Naive thymus-derived CD4-positive, alpha-beta T cell (primary cell): ENCODE results near the gene ZNF652. TPM values are rescaled to one million over a fixed set of nuclear protein-coding genes. Genes with fewer than 3 reads are reported as not detected.

Experiments used
- ATAC-seq: fragments of 150-1000 bp; cut with Tn5 transposase; 2 replicates; pipeline ENCODE4 v1.10.0; 2021; ENCODE audit warnings: mild to moderate bottlenecking, moderate library complexity
- CTCF ChIA-PET: fragments of 350-600 bp; sonication (Branson Sonifier 250); formaldehyde crosslinking; loops from one replicate; lab custom pipeline; 2021; ENCODE audit warnings: antibody characterized with exemption; lab: Charles Lee
- POLR2A ChIA-PET: fragments of 350-600 bp; sonication (Branson Sonifier 250); formaldehyde crosslinking; loops from one replicate; lab custom pipeline; 2021; ENCODE audit warnings: antibody characterized with exemption, inconsistent platforms; lab: Charles Lee
- DNase-seq, 9 donors: peaks; one replicate each; pipeline versions ENCODE4 v3.0.0 to v3.0.0-alpha.2; 2020 to 2022; ENCODE audit warnings: mixed read lengths in 1 of 9
- H3K27ac ChIP-seq: one replicate; pipeline ENCODE4 v1.7.0; 2013; ENCODE audit warnings: mild to moderate bottlenecking, low read depth, low read length, moderate library complexity
- H3K27me3 ChIP-seq, 2 donors: one replicate each; pipeline ENCODE4 v1.7.0; 2013; ENCODE audit warnings: low read length in 2 of 2, mild to moderate bottlenecking in 2 of 2, moderate library complexity in 2 of 2; ENCODE audit not compliant: control insufficient read depth in 2 of 2, insufficient read depth in 2 of 2
- H3K36me3 ChIP-seq, 3 experiments: 1 replicate in 2 of 3; 2 replicates in 1 of 3; pipeline ENCODE4 v1.7.0; 2013; ENCODE audit warnings: low read length in 3 of 3, mild to moderate bottlenecking in 3 of 3, moderate library complexity in 1 of 3; ENCODE audit not compliant: insufficient read depth in 3 of 3, control insufficient read depth in 2 of 3
- H3K4me1 ChIP-seq, 2 donors: one replicate each; pipeline ENCODE4 v1.7.0; 2013; ENCODE audit warnings: low read length in 2 of 2, mild to moderate bottlenecking in 2 of 2, moderate library complexity in 1 of 2; ENCODE audit not compliant: control insufficient read depth in 2 of 2, insufficient read depth in 2 of 2
- H3K4me3 ChIP-seq: 2 replicates; pipeline ENCODE4 v1.7.0; 2013; ENCODE audit warnings: mild to moderate bottlenecking, low read length
- H3K9me3 ChIP-seq, 3 experiments: 1 replicate in 2 of 3; 2 replicates in 1 of 3; pipeline ENCODE4 v1.7.0; 2013; ENCODE audit warnings: low read length in 3 of 3; ENCODE audit not compliant: control insufficient read depth in 2 of 3
- H3K27ac Mint-ChIP-seq, 9 donors: one replicate each; pipeline ENCODE4 v1.8.0; 2020 to 2022; ENCODE audit warnings: mixed read lengths in 9 of 9, mild to moderate bottlenecking in 8 of 9, moderate library complexity in 5 of 9, inconsistent platforms in 2 of 9
- H3K27me3 Mint-ChIP-seq, 5 donors: one replicate each; pipeline ENCODE4 v1.8.0; 2021 to 2022; ENCODE audit warnings: mixed read lengths in 5 of 5, mild to moderate bottlenecking in 1 of 5
- H3K36me3 Mint-ChIP-seq, 5 donors: one replicate each; pipeline ENCODE4 v1.8.0; 2020 to 2022; ENCODE audit warnings: mixed read lengths in 5 of 5, mild to moderate bottlenecking in 3 of 5, inconsistent platforms in 1 of 5
- H3K4me1 Mint-ChIP-seq, 7 donors: one replicate each; pipeline ENCODE4 v1.8.0; 2020 to 2022; ENCODE audit warnings: mixed read lengths in 7 of 7, mild to moderate bottlenecking in 3 of 7, inconsistent platforms in 1 of 7
- H3K4me3 Mint-ChIP-seq, 10 donors: one replicate each; pipeline ENCODE4 v1.8.0; 2020 to 2022; ENCODE audit warnings: mild to moderate bottlenecking in 10 of 10, mixed read lengths in 10 of 10, moderate library complexity in 6 of 10, inconsistent platforms in 2 of 10
- H3K9me3 Mint-ChIP-seq, 11 donors: one replicate each; pipeline ENCODE4 v1.8.0; 2020 to 2022; ENCODE audit warnings: mixed read lengths in 11 of 11, mild to moderate bottlenecking in 4 of 11, inconsistent platforms in 1 of 11, moderate library complexity in 1 of 11
- intact Hi-C, 2 donors: fragments of 100-400 bp; cut with micrococcal nuclease; formaldehyde crosslinking; loops; one replicate each; pipeline ENCODE4 v1.15.1; 2023
- polyA plus RNA-seq, 2 donors: library from polyadenylated mRNA; unstranded; fragments of 300-500 nt; fragmentation: Illumina TruSeq; gene quantifications; one replicate each; pipeline ENCODE4 v1.2.3, GENCODE V29; 2021
- total RNA-seq, 6 experiments: library from RNA in 5 of 6; stranded (reverse) in 5 of 6; gene quantifications; 1 replicate in 5 of 6; 2 replicates in 1 of 6; pipeline ENCODE4 v1.2.3 and lab custom pipeline; 2021 to 2026

Gene ZNF652
- total and polyA plus RNA-seq, 7 experiments from 2014 or later, result 19.3 to 64.4 (median 46.1) TPM

DNA sequence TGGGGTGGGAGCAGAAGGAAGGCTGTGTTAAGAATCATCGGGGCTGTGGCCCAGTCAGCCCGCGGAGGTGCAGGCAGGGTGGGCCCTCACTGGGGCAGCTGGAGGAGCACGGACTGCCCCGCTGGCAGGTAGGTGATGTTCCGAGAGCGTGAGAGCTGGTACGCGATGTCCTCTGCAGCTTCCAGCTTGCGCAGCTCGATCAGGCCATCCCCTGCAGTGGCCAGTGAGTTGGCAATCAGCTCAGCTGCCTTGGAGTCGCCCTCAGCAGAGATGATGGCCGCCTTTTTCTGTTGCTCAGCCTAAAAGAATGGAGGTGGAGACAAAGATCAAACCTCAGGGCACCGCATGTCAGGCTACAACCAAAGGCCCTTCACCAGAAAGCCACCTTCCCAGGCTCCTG lies 42.9 kb upstream of the ZNF652 start:
- Histone ChIP-seq H3K4me1 (peaks cover 0 to 20% of the 10 kb centered on the region in 2 donors), H3K4me3 (no peak overlapping the region), H3K9me3 (no peaks in the 10 kb centered on the region), H3K36me3 (peaks cover 9 to 76% (median 14%) of the 10 kb centered on the region in 3 experiments), H3K27me3 (no peaks in the 10 kb centered on the region), H3K27ac (no peak overlapping the region)
- Mint-ChIP-seq H3K9me3 (no peaks in the 10 kb centered on the region), H3K27me3 (no peaks in the 10 kb centered on the region), H3K4me3 (peak overlapping the region in 1 of 10 donors; percentile 12), H3K27ac (peak overlapping the region in 1 of 9 donors; percentile 59), H3K4me1 (peaks cover 16 to 32% (median 25%) of the 10 kb centered on the region in 7 donors), H3K36me3 (peaks cover 10 to 62% (median 33%) of the 10 kb centered on the region in 5 donors)
- DNase-seq (no peak), ATAC-seq (no peak)
- intact Hi-C loops, result no loop called here
- POLR2A ChIA-PET, result no interaction called here
- CTCF ChIA-PET, result interaction anchor here (0.6 kb wide), 1 partner anchor 1388 kb away, joined by 3 read pairs; no protein-coding TSS in a partner anchor

DNA sequence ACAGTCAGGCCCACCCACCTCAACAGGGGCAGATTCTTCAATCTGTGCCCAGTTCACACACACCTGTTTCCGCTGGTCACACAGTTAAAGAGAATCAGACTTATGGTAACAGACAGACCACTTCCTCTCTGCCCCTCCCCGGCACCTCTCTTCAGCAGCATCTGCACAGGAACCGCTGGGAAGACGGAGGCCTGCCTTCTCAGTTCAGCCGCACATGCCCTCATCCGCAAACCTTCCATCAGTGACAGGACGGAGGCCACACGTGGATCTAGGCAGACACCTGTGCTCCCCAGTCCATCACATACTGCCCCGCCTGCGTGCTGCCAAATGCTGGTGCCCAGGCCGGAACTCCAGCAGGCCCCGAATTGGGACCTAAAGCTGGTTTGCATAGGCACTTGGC lies 42.3 kb upstream of the ZNF652 start:
- ChIA-PET POLR2A (no interaction called here), CTCF (interaction anchor here (0.6 kb wide), 1 partner anchor 1387 kb away, joined by 3 read pairs; no protein-coding TSS in a partner anchor)
- H3K9me3 Mint-ChIP-seq, result no peaks in the 10 kb centered on the region
- DNase-seq (no peak), ATAC-seq (peak; percentile 39)
- no peak overlapping the region for H3K4me3 ChIP-seq
- H3K27me3 ChIP-seq, result no peaks in the 10 kb centered on the region
- peak overlapping the region in 5 of 9 donors; percentile 8 to 59 (median 34) for H3K27ac Mint-ChIP-seq
- peaks cover 9 to 72% (median 14%) of the 10 kb centered on the region in 3 experiments for H3K36me3 ChIP-seq
- H3K4me1 Mint-ChIP-seq, result peaks cover 16 to 32% (median 25%) of the 10 kb centered on the region in 7 donors
- H3K27ac ChIP-seq, result no peak overlapping the region
- H3K36me3 Mint-ChIP-seq, result peaks cover 10 to 62% (median 33%) of the 10 kb centered on the region in 5 donors
- peak overlapping the region in 1 of 10 donors; percentile 12 for H3K4me3 Mint-ChIP-seq
- H3K27me3 Mint-ChIP-seq, result no peaks in the 10 kb centered on the region
- no peaks in the 10 kb centered on the region for H3K9me3 ChIP-seq
- H3K4me1 ChIP-seq, result peaks cover 0 to 20% of the 10 kb centered on the region in 2 donors
- intact Hi-C loops, result no loop called here

DNA sequence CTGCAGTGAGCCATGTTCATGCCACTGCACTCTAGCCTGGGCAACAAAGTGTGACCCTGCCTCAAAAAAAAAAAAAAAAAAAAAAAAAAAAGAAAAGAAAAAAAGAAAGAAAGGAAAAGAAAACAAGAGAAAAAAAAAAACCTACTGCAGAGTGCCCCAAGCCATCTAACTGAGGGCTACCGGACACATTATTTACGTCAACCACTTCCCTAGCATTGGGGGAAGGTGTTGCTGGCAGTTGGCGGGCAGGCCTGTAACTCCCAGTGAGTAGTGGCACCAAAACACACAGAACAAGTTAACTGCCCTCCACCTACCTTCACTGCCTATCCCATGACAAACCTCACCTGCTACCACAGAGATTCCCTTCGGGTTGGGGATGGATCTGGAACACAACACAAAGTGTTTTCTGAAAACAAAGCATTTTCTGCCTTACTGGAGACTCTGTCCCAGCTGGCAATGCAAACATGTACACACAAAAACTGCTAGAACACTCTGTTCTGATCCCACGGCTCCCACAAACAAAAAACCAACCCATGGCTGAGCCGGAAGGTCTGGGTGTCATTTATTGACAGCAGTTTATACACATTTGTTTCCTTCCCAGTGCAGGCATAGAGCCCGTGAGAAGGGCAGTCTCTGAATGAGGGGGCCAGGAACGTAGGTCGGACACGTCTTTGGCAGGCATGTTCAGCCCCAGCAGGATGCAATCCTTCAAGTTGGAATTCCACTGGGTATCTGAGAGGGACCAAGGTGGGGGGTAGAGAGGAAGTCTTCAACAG lies 41.7 kb upstream of the ZNF652 start:
- peaks cover 0 to 20% of the 10 kb centered on the region in 2 donors for H3K4me1 ChIP-seq
- ChIA-PET CTCF (no interaction called here), POLR2A (interaction anchor here (0.8 kb wide), 1 partner anchor 29 kb away, joined by 6 read pairs; no protein-coding TSS in a partner anchor)
- no peaks in the 10 kb centered on the region for H3K9me3 Mint-ChIP-seq
- peak overlapping the region in 2 of 10 donors; percentile 5 to 18 for H3K4me3 Mint-ChIP-seq
- H3K27me3 Mint-ChIP-seq, result no peaks in the 10 kb centered on the region
- DNase-seq (no peak), ATAC-seq (no peak)
- peaks cover 10 to 57% (median 32%) of the 10 kb centered on the region in 5 donors for H3K36me3 Mint-ChIP-seq
- H3K27ac ChIP-seq, result no peak overlapping the region
- peaks cover 16 to 26% (median 21%) of the 10 kb centered on the region in 7 donors for H3K4me1 Mint-ChIP-seq
- H3K9me3 ChIP-seq, result no peaks in the 10 kb centered on the region
- H3K27me3 ChIP-seq, result no peaks in the 10 kb centered on the region
- H3K27ac Mint-ChIP-seq, result peak overlapping the region in 4 of 9 donors; percentile 34 to 60 (median 48)
- peaks cover 6 to 66% (median 9%) of the 10 kb centered on the region in 3 experiments for H3K36me3 ChIP-seq
- intact Hi-C loops, result no loop called here
- no peak overlapping the region for H3K4me3 ChIP-seq

DNA sequence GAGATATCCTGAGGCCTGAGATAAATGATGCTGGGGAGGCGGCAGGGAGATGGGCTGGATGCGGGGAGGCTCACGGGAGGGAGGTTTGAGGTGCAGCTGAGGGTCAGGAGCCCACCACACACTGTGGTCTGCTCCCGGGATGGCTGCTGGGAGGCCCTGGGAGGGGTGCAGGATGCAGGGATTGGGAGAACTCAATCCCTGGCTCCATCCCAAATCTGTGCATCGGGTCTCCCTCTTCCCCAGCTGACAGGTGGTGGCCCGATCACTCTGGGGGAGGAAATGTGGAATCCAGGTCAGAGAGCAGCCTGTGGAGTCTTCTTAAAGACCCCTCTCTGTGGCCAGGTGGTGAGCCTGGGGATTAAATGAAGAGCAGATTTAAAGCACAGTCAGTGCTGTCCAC lies 40.7 kb upstream of the ZNF652 start:
- Mint-ChIP-seq H3K4me1 (peaks cover 7 to 17% (median 13%) of the 10 kb centered on the region in 7 donors), H3K9me3 (no peaks in the 10 kb centered on the region), H3K4me3 (no peak overlapping the region), H3K27me3 (peaks cover 0 to 2% (median 0%) of the 10 kb centered on the region in 5 donors), H3K36me3 (peaks cover 10 to 47% (median 27%) of the 10 kb centered on the region in 5 donors), H3K27ac (no peak overlapping the region)
- peaks cover 0 to 59% (median 9%) of the 10 kb centered on the region in 3 experiments for H3K36me3 ChIP-seq
- H3K4me1 ChIP-seq, result peaks cover 0 to 14% of the 10 kb centered on the region in 2 donors
- DNase-seq (no peak), ATAC-seq (no peak)
- H3K27me3 ChIP-seq, result no peaks in the 10 kb centered on the region
- H3K4me3 ChIP-seq, result no peak overlapping the region
- ChIA-PET CTCF (no interaction called here), POLR2A (no interaction called here)
- intact Hi-C loops, result no loop called here
- H3K9me3 ChIP-seq, result no peaks in the 10 kb centered on the region
- no peak overlapping the region for H3K27ac ChIP-seq

DNA sequence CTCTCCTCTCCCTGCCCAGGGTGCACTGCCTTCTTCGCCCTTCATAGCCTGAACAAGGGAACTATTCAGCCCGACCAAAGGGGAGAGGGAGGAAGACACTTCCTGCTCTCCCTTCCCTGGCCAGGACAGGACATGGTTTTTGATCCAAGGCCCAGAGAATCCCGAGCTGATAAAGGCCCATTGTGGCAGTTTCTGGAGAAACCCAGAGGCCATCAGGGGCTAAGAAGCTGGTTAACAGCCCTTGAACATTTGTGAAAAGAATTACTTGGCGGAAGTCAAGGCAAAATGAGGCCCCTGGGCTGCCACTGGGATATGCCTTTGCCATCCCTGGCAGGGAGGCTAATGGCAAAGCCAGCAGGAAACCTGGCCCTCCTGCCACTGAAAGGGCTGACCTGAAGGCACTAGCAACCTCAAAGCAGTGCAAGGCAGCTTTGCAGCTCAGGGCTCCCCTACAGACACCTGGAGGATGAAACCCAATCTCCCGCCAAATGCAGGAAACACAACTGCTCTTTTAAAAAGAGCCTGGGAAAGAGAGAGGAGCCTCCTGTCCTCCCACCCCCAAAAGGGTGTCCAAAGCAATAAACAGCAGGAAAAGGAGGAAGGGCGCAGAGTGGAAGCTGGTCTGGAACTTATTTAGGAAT lies 40.0 kb upstream of the ZNF652 start:
- no peak overlapping the region for H3K27ac ChIP-seq
- ChIA-PET CTCF (interaction anchor here (0.9 kb wide), 1 partner anchor 9 kb away, joined by 4 read pairs; no protein-coding TSS in a partner anchor), POLR2A (no interaction called here)
- H3K9me3 Mint-ChIP-seq, result no peaks in the 10 kb centered on the region
- peaks cover 0 to 4% (median 0%) of the 10 kb centered on the region in 5 donors for H3K27me3 Mint-ChIP-seq
- peaks cover 0 to 54% (median 6%) of the 10 kb centered on the region in 3 experiments for H3K36me3 ChIP-seq
- ATAC-seq (no peak), DNase-seq (no peak)
- H3K9me3 ChIP-seq, result no peaks in the 10 kb centered on the region
- intact Hi-C loops, result no loop called here
- peaks cover 5 to 20% (median 13%) of the 10 kb centered on the region in 7 donors for H3K4me1 Mint-ChIP-seq
- no peak overlapping the region for H3K4me3 Mint-ChIP-seq
- H3K4me1 ChIP-seq, result peaks cover 0 to 14% of the 10 kb centered on the region in 2 donors
- peaks cover 10 to 43% (median 25%) of the 10 kb centered on the region in 5 donors for H3K36me3 Mint-ChIP-seq
- no peak overlapping the region for H3K27ac Mint-ChIP-seq
- H3K4me3 ChIP-seq, result no peak overlapping the region
- H3K27me3 ChIP-seq, result no peaks in the 10 kb centered on the region

DNA sequence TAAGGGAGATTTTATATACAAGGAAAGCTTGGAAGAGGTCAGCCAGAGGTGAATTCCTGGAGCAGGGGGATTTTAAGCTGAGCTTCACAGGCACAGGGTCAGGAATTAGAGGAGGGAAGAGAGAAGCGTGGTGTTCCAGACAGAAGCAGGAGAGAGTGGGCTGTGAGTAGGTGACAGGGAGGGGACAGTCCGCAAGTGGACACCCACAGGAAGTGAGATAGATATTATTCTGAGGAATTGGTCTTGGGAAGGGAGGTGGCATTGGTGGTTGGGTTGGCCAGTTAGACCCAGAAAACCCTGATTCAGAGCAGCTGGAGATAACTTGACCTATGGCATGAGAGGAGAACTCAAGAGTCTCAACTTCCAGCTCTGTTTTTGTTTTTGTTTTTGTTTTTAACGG lies 37.9 kb upstream of the ZNF652 start:
- no peak overlapping the region for H3K4me3 Mint-ChIP-seq
- Histone ChIP-seq H3K36me3 (peaks cover 0 to 33% (median 0%) of the 10 kb centered on the region in 3 experiments), H3K4me1 (peaks cover 0 to 14% of the 10 kb centered on the region in 2 donors), H3K4me3 (no peak overlapping the region), H3K27me3 (no peaks in the 10 kb centered on the region), H3K9me3 (no peaks in the 10 kb centered on the region), H3K27ac (no peak overlapping the region)
- peaks cover 5 to 22% (median 15%) of the 10 kb centered on the region in 7 donors for H3K4me1 Mint-ChIP-seq
- H3K27ac Mint-ChIP-seq, result no peak overlapping the region
- ATAC-seq (no peak), DNase-seq (no peak)
- POLR2A ChIA-PET, result interaction anchor here (1.3 kb wide), 1 partner anchor 38 kb away, joined by 3 read pairs; the partner anchor contains the start of gene ZNF652
- peaks cover 0 to 4% (median 0%) of the 10 kb centered on the region in 5 donors for H3K27me3 Mint-ChIP-seq
- H3K9me3 Mint-ChIP-seq, result no peaks in the 10 kb centered on the region
- H3K36me3 Mint-ChIP-seq, result peaks cover 6 to 25% (median 11%) of the 10 kb centered on the region in 5 donors
- CTCF ChIA-PET, result interaction anchor here (0.7 to 6.0 kb wide), 6 partner anchors 10 to 88 kb away, joined by 3 to 51 read pairs (median 4); no protein-coding TSS in a partner anchor
- intact Hi-C loops, result no loop called here
